H1 (cell line): ENCODE data around the gene DIPK1A. TPM values are rescaled to one million over a fixed set of nuclear protein-coding genes. Genes with fewer than 3 reads are reported as not detected.

Experiments
- CTCF ChIA-PET: fragments of 300-600 bp; sonication (Branson Sonifier 250); formaldehyde crosslinking; loops from one replicate; lab custom pipeline; 2021; ENCODE audit not compliant: partially characterized antibody; lab: Charles Lee
- POLR2A ChIA-PET: fragments of 300-600 bp; sonication (Branson Sonifier 250); formaldehyde crosslinking; loops from one replicate; lab custom pipeline; 2021; ENCODE audit warnings: inconsistent platforms; ENCODE audit not compliant: partially characterized antibody; lab: Charles Lee
- DNase-seq, 2 experiments: peaks; one replicate each; pipeline versions ENCODE4 v3.0.0 to v3.0.0-alpha.2; 2010 to 2022; ENCODE audit warnings: low spot score in 2 of 2, low read depth in 1 of 2, mixed read lengths in 1 of 2
- FAIRE-seq: peaks from 2 replicates; lab custom pipeline; 2011; peaks lifted over from hg19 to GRCh38; lab: Jason Lieb, UNC
- H2AFZ ChIP-seq: 2 replicates; pipeline ENCODE4 v1.8.1; 2012; ENCODE audit warnings: low read length, inconsistent platforms
- H2AK5ac ChIP-seq: 2 replicates; pipeline ENCODE4 v1.6.1; 2013; ENCODE audit warnings: low read depth, low read length
- H2BK120ac ChIP-seq: replicated peaks from 2 replicates; pipeline ENCODE3; 2013; ENCODE audit warnings: low read depth, low read length, inconsistent platforms
- H2BK12ac ChIP-seq: 2 replicates; pipeline ENCODE4 v1.6.1; 2013; ENCODE audit warnings: low read depth, low read length
- H2BK15ac ChIP-seq: 2 replicates; pipeline ENCODE4 v1.6.1; 2013; ENCODE audit warnings: low read length
- H2BK20ac ChIP-seq: 2 replicates; pipeline ENCODE4 v1.6.1; 2013; ENCODE audit warnings: low read length
- H2BK5ac ChIP-seq: 2 replicates; pipeline ENCODE4 v1.6.1; 2013; ENCODE audit warnings: low read depth, low read length
- H3K14ac ChIP-seq: 2 replicates; pipeline ENCODE4 v1.6.1; 2013; ENCODE audit warnings: inconsistent platforms; ENCODE audit not compliant: insufficient read length
- H3K18ac ChIP-seq: 2 replicates; pipeline ENCODE4 v1.6.1; 2013; ENCODE audit warnings: low read length; ENCODE audit errors: extremely low read depth
- H3K23ac ChIP-seq: 2 replicates; pipeline ENCODE4 v1.6.1; 2013; ENCODE audit warnings: inconsistent platforms; ENCODE audit not compliant: insufficient read length
- H3K23me2 ChIP-seq: 2 replicates; pipeline ENCODE4 v1.6.1; 2013; ENCODE audit warnings: low read depth, low read length
- H3K27ac ChIP-seq: 2 replicates; pipeline ENCODE4 v1.6.1; 2011; ENCODE audit warnings: low read depth, low read length, inconsistent platforms
- H3K27me3 ChIP-seq, 4 experiments: replicated peaks in 1 of 4; 1 replicate in 1 of 4; 2 replicates in 3 of 4; pipeline versions ENCODE4 v1.6.1 to v1.8.1; 2011 to 2013; ENCODE audit warnings: low read length in 3 of 4, mild to moderate bottlenecking in 3 of 4, inconsistent platforms in 2 of 4, mixed read lengths in 2 of 4, moderate library complexity in 1 of 4; ENCODE audit not compliant: control insufficient read depth in 3 of 4, insufficient read depth in 3 of 4; ENCODE audit errors: extremely low read depth in 1 of 4
- H3K36me3 ChIP-seq, 4 experiments: 2 replicates each; pipeline versions ENCODE4 v1.6.1 to v1.8.1; 2011 to 2013; ENCODE audit warnings: mild to moderate bottlenecking in 4 of 4, low read length in 3 of 4, moderate library complexity in 2 of 4, control low read depth in 1 of 4, inconsistent platforms in 1 of 4; ENCODE audit not compliant: insufficient read depth in 4 of 4, control insufficient read depth in 2 of 4
- H3K4ac ChIP-seq: replicated peaks from 2 replicates; pipeline ENCODE3; 2013; ENCODE audit warnings: low read length, low read depth, mixed read lengths, inconsistent platforms; ENCODE audit not compliant: insufficient read length
- H3K4me1 ChIP-seq, 4 experiments: replicated peaks in 1 of 4; 1 replicate in 1 of 4; 2 replicates in 3 of 4; pipeline versions ENCODE4 v1.6.1 to v1.8.1; 2011 to 2013; ENCODE audit warnings: low read length in 3 of 4, inconsistent platforms in 2 of 4, mixed read lengths in 1 of 4; ENCODE audit not compliant: insufficient read depth in 4 of 4, control insufficient read depth in 3 of 4
- H3K4me2 ChIP-seq, 2 experiments: 2 replicates each; pipeline versions ENCODE4 v1.6.1 to v1.8.1; 2011 to 2013; ENCODE audit warnings: low read depth in 2 of 2, low read length in 2 of 2, control low read depth in 1 of 2, inconsistent platforms in 1 of 2, mild to moderate bottlenecking in 1 of 2; ENCODE audit not compliant: insufficient read depth in 1 of 2
- H3K4me3 ChIP-seq, 4 experiments: fragments of 200-600, 300-600 bp in 1 of 4; sonication (generic), shearing (Covaris generic), sonication (Bioruptor Twin) in 1 of 4; 2 replicates each; pipeline versions ENCODE4 v1.5.1 to v1.8.1; 2011 to 2016; ENCODE audit warnings: low read length in 4 of 4, low read depth in 3 of 4, control low read depth in 2 of 4, inconsistent platforms in 2 of 4, mild to moderate bottlenecking in 2 of 4, mixed read lengths in 1 of 4, moderate library complexity in 1 of 4; ENCODE audit not compliant: insufficient read depth in 2 of 4; ENCODE audit errors: extremely low read depth in 1 of 4
- H3K56ac ChIP-seq: replicated peaks from 2 replicates; pipeline ENCODE3; 2013; ENCODE audit warnings: low read depth, mild to moderate bottlenecking, mixed read lengths, low read length, inconsistent platforms; ENCODE audit not compliant: insufficient read length
- H3K79me1 ChIP-seq: 2 replicates; pipeline ENCODE4 v1.6.1; 2013; ENCODE audit warnings: low read depth, low read length, control low read depth
- H3K79me2 ChIP-seq, 2 experiments: 2 replicates each; pipeline versions ENCODE4 v1.6.1 to v1.8.1; 2012 to 2013; ENCODE audit warnings: low read length in 2 of 2, mild to moderate bottlenecking in 2 of 2, inconsistent platforms in 1 of 2; ENCODE audit not compliant: insufficient read depth in 2 of 2, control insufficient read depth in 1 of 2
- H3K9ac ChIP-seq, 4 experiments: replicated peaks in 1 of 4; 1 replicate in 1 of 4; 2 replicates in 3 of 4; pipeline versions ENCODE4 v1.6.1 to v1.8.1; 2011 to 2013; ENCODE audit warnings: low read depth in 3 of 4, low read length in 3 of 4, control low read depth in 2 of 4, mild to moderate bottlenecking in 2 of 4, moderate library complexity in 2 of 4, inconsistent platforms in 1 of 4; ENCODE audit errors: extremely low read depth in 1 of 4
- H3K9me3 ChIP-seq, 2 experiments: 2 replicates each; pipeline versions ENCODE4 v1.6.1 to v1.8.1; 2012 to 2013; ENCODE audit warnings: mild to moderate bottlenecking in 2 of 2, moderate library complexity in 2 of 2, control low read depth in 1 of 2, inconsistent platforms in 1 of 2, low read depth in 1 of 2, low read length in 1 of 2, mixed read lengths in 1 of 2; ENCODE audit not compliant: insufficient read depth in 2 of 2
- H4K20me1 ChIP-seq, 2 experiments: replicated peaks in 1 of 2; 2 replicates each; pipeline versions ENCODE3 to v1.8.1; 2011 to 2013; ENCODE audit warnings: inconsistent platforms in 2 of 2, low read length in 2 of 2, mild to moderate bottlenecking in 1 of 2; ENCODE audit not compliant: insufficient read depth in 2 of 2, control insufficient read depth in 1 of 2
- H4K5ac ChIP-seq: 2 replicates; pipeline ENCODE4 v1.6.1; 2013; ENCODE audit warnings: low read length, low read depth, mixed read lengths, inconsistent platforms; ENCODE audit not compliant: insufficient read length
- H4K8ac ChIP-seq: 2 replicates; pipeline ENCODE4 v1.8.0; 2013; ENCODE audit warnings: mild to moderate bottlenecking, moderate library complexity, low read length, inconsistent platforms; ENCODE audit not compliant: insufficient read depth; ENCODE audit errors: extremely low read depth
- H4K91ac ChIP-seq: replicated peaks from 2 replicates; pipeline ENCODE3; 2013; ENCODE audit warnings: low read length, mixed read lengths, inconsistent platforms; ENCODE audit not compliant: insufficient read length
- KDM5A ChIP-seq: fragments of 200-600 bp; IDR thresholded peaks from 2 replicates; pipeline ENCODE4 v1.7.1; 2012; ENCODE audit warnings: mild to moderate bottlenecking, low read length, inconsistent platforms, mixed read lengths
- RAD21 ChIP-seq, 2 experiments: IDR thresholded peaks in 1 of 2; conservative IDR thresholded peaks in 1 of 2; 2 replicates each; pipeline ENCODE4 v1.6.1; 2011; ENCODE audit warnings: low read depth in 2 of 2, low read length in 2 of 2, improper control_type of control experiment in 1 of 2, inconsistent platforms in 1 of 2, mild to moderate bottlenecking in 1 of 2, moderate library complexity in 1 of 2
- RNF2 ChIP-seq: fragments of 200-900, 300-1000 bp; sonication (generic); IDR thresholded peaks from 2 replicates; pipeline ENCODE4 v1.7.1; 2016; ENCODE audit warnings: borderline replicate concordance, low read depth, mild to moderate bottlenecking, antibody characterized with exemption, low read length; ENCODE audit not compliant: poor library complexity, severe bottlenecking; ENCODE audit errors: missing control alignments
- SUZ12 ChIP-seq: fragments of 200-600 bp; sonication (generic); IDR thresholded peaks from 2 replicates; pipeline ENCODE4 v1.6.1; 2012; ENCODE audit warnings: mild to moderate bottlenecking, inconsistent platforms, low read length, moderate library complexity, mixed read lengths
- YY1 ChIP-seq: IDR thresholded peaks from 2 replicates; pipeline ENCODE4 v1.6.1; 2011; ENCODE audit warnings: low read depth, mild to moderate bottlenecking, low read length
- WGBS, 2 experiments: shearing (Covaris generic) in 1 of 2; methylation state at CpG; one replicate each; pipeline versions ENCODE4 v1.1.6 to v1.1.7; 2013 to 2015; ENCODE audit warnings: low lambda C conversion rate in 2 of 2, mixed read lengths in 2 of 2, inconsistent platforms in 1 of 2, low coverage in 1 of 2, missing lambda C conversion rate in 1 of 2; ENCODE audit not compliant: insufficient replicate concordance in 2 of 2, insufficient coverage in 1 of 2, insufficient read length in 1 of 2; ENCODE audit errors: extremely low coverage in 1 of 2, missing lambda C conversion rate in 1 of 2; 5-methylcytosine and 5-hydroxymethylcytosine counted together
- polyA plus RNA-seq, 7 experiments: library from polyadenylated mRNA; depleted of rRNA in 3 of 7; stranded (reverse) in 5 of 7; unstranded in 2 of 7; fragments of >200 nt in 5 of 7; fragments of 200-250 nt in 2 of 7; gene quantifications; 1 replicate in 5 of 7; 2 replicates in 1 of 7; 4 replicates in 1 of 7; pipeline versions ENCODE4 v1.2.1 to v1.2.3, GENCODE V29; 2011 to 2013; ENCODE audit warnings: missing spikeins in 2 of 7, mixed read lengths in 2 of 7
- total RNA-seq: library from RNA; stranded (reverse); fragmentation: NEBNext Ultra II Directional; extraction: Animal tissue kit (Norgen Biotek cat#: 25700); gene quantifications from 2 replicates; pipeline ENCODE4 v1.2.1, GENCODE V29; 2021
- TF ChIP-seq, protein P1 (sequence below), 3 experiments: IDR thresholded peaks; 1 replicate in 2 of 3; 2 replicates in 1 of 3; pipeline versions ENCODE4 v1.5.1 to v1.6.1; 2011; ENCODE audit warnings: low read length in 3 of 3, mild to moderate bottlenecking in 3 of 3, inconsistent platforms in 2 of 3, low read depth in 1 of 3, moderate library complexity in 1 of 3; ENCODE audit not compliant: insufficient read depth in 1 of 3; ENCODE audit errors: control extremely low read depth in 1 of 3

DIPK1A gene
- total and polyA plus RNA-seq, 2 of the 8 experiments (the other 6 are each of a cell fraction or from before 2014, with no cell fraction given): 2.5 to 5.0 TPM

DNA sequence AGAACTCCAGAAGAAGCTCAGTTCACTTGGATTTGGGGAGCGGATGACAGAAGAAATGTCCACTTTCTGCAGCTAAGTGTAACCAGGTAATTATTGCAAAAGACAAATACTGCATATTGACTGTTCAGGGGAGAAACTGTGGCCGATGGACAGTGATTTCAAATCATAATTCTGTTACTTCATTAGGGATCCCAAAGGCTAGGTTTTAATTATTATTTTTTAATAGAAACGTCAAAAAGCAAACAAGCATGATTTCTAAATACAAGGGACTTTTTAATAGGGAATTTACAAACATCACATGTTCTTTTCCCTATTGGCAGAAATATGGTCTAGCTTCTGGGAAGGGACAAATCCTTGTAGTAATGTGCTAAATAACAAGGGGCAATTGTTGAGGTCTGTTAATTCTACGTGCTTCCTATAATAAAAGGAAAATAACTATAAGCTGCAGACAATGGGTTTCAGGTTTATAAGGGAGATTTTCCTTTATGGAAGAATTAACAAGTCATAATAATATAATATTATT, 15.5 kb downstream of the DIPK1A start:
- no peaks in the 10 kb centered on the region for H3K79me2 ChIP-seq
- H2AK5ac ChIP-seq: no peak overlapping the region
- H2BK12ac ChIP-seq: no peak overlapping the region
- H2BK120ac ChIP-seq: no peak overlapping the region
- POLR2A ChIA-PET: no interaction called here
- H3K23ac ChIP-seq: no peak overlapping the region
- no peaks in the 10 kb centered on the region for H3K27me3 ChIP-seq
- no peak overlapping the region for H4K8ac ChIP-seq
- no peak overlapping the region for H3K56ac ChIP-seq
- no peak overlapping the region for H3K9ac ChIP-seq
- H3K4me1 ChIP-seq: no peaks in the 10 kb centered on the region
- TF ChIP-seq, protein P1, sequence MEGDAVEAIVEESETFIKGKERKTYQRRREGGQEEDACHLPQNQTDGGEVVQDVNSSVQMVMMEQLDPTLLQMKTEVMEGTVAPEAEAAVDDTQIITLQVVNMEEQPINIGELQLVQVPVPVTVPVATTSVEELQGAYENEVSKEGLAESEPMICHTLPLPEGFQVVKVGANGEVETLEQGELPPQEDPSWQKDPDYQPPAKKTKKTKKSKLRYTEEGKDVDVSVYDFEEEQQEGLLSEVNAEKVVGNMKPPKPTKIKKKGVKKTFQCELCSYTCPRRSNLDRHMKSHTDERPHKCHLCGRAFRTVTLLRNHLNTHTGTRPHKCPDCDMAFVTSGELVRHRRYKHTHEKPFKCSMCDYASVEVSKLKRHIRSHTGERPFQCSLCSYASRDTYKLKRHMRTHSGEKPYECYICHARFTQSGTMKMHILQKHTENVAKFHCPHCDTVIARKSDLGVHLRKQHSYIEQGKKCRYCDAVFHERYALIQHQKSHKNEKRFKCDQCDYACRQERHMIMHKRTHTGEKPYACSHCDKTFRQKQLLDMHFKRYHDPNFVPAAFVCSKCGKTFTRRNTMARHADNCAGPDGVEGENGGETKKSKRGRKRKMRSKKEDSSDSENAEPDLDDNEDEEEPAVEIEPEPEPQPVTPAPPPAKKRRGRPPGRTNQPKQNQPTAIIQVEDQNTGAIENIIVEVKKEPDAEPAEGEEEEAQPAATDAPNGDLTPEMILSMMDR (IDR thresholded peaks at IDR 0.05; ENCODE audit: control extremely low read depth in 1 of 3, insufficient read depth in 1 of 3, low read depth in 1 of 3, low read length in 3 of 3): no peak
- no peak for TF ChIP-seq KDM5A
- no peak for TF ChIP-seq RAD21 (IDR thresholded peaks at IDR 0.05 in 1 of 2, conservative IDR thresholded peaks at IDR 0.05 in 1 of 2; ENCODE audit: low read depth in 2 of 2, low read length in 2 of 2)
- no peak for TF ChIP-seq SUZ12
- no peak for TF ChIP-seq YY1
- no peak for TF ChIP-seq RNF2
- no peak overlapping the region for H2BK5ac ChIP-seq
- DNase-seq: no peak
- peaks cover 0 to 2% of the 10 kb centered on the region in 2 experiments for H4K20me1 ChIP-seq
- CTCF ChIA-PET: interaction anchor here (2.0 to 3.0 kb wide), 2 partner anchors 15 to 48 kb away, joined by 6 to 13 read pairs; partner anchors contain the start of gene DIPK1A
- H3K18ac ChIP-seq: no peak overlapping the region
- no peak overlapping the region for H2AFZ ChIP-seq
- H3K27ac ChIP-seq: no peak overlapping the region
- H3K4me3 ChIP-seq: no peak overlapping the region
- WGBS, 2 experiments: 91% methylated on average over 4 of the region's 4 CpGs; no CpG with 5 or more reads in 1 of the 2 experiments
- H3K14ac ChIP-seq: no peak overlapping the region
- no peaks in the 10 kb centered on the region for H3K79me1 ChIP-seq
- H3K4ac ChIP-seq: no peak overlapping the region
- FAIRE-seq: no peak
- no peaks in the 10 kb centered on the region for H3K36me3 ChIP-seq
- no peak overlapping the region for H3K4me2 ChIP-seq
- no peak overlapping the region for H4K91ac ChIP-seq
- H4K5ac ChIP-seq: no peak overlapping the region
- H3K9me3 ChIP-seq: no peaks in the 10 kb centered on the region
- H2BK20ac ChIP-seq: no peak overlapping the region
- no peak overlapping the region for H2BK15ac ChIP-seq
- peaks cover 2% of the 10 kb centered on the region; the same call in 1 of the 2 replicates for H3K23me2 ChIP-seq
